Measurements from ENCODE around the gene PPFIA4.

Gene PPFIA4

DNA sequence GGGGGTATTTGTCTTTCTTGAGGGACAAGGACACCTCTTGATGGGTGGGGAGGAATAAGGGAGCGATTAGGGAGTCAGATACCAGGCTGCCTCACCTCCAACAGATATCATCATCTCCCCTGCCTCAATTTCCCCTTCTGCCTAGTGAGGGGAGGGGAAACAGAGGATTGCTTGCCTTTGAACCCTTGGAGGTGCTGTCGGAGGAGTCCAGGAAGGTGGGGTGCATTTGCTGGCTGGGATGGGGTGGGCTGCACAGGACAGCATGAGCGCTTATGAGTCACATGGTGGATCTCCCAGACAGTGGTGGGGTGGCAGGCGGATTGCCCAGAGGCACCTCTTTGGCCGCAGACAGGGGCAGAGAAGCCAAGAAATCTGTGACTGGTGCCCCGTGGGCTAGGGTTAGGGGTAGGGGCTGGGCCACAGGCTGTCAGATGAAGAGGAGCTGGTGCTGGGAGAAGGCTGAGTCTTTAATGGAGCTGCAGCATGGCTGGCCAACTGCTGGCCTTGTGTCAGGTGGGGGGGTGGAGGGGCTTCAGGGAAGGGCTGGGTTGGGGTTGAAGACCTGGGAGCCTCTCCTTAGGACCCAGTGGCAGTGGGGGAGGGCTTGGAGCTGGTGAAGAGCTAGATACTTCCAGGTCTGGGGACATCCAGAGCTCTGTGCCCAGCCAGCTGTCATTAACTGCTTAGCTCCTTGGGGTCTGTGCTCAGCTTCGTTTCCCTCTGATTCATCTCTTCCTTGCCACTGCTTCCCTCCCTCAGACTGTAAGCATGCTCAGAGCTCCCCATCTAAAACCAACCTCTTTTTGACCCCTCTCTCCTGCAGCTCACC, 94.2 kb downstream of the PPFIA4 start:
- H3K27me3 ChIP-seq (ENCODE audit: low read depth, low read length), result peaks cover 81% of the 10 kb centered on the region
- TF ChIP-seq, protein P1, sequence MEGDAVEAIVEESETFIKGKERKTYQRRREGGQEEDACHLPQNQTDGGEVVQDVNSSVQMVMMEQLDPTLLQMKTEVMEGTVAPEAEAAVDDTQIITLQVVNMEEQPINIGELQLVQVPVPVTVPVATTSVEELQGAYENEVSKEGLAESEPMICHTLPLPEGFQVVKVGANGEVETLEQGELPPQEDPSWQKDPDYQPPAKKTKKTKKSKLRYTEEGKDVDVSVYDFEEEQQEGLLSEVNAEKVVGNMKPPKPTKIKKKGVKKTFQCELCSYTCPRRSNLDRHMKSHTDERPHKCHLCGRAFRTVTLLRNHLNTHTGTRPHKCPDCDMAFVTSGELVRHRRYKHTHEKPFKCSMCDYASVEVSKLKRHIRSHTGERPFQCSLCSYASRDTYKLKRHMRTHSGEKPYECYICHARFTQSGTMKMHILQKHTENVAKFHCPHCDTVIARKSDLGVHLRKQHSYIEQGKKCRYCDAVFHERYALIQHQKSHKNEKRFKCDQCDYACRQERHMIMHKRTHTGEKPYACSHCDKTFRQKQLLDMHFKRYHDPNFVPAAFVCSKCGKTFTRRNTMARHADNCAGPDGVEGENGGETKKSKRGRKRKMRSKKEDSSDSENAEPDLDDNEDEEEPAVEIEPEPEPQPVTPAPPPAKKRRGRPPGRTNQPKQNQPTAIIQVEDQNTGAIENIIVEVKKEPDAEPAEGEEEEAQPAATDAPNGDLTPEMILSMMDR (IDR thresholded peaks at IDR 0.05; ENCODE audit: low read depth, low read length), result no peak
- no peak for TF ChIP-seq EZH2phosphoT487 (IDR thresholded peaks at IDR 0.05; ENCODE audit: low read depth)
- H3K4me1 ChIP-seq (ENCODE audit: low read length), result no peaks in the 10 kb centered on the region
- no peaks in the 10 kb centered on the region for H3K9me3 ChIP-seq (ENCODE audit: insufficient read depth, low read length)
- no peak overlapping the region for H3K27ac ChIP-seq (ENCODE audit: low read length)
- H3K79me2 ChIP-seq (ENCODE audit: low read length), result no peaks in the 10 kb centered on the region
- no peaks in the 10 kb centered on the region for H3K36me3 ChIP-seq (replicated peaks; ENCODE audit: low read depth, low read length)
- H3K9ac ChIP-seq (ENCODE audit: low read length), result no peak overlapping the region
- no peak overlapping the region for H3K4me2 ChIP-seq (ENCODE audit: low read length)
- H3K4me3 ChIP-seq (ENCODE audit: low read length), result no peak overlapping the region
- no peak overlapping the region for H2AFZ ChIP-seq (ENCODE audit: low read depth, low read length)
- H4K20me1 ChIP-seq (ENCODE audit: insufficient read depth, low read length), result no peaks in the 10 kb centered on the region

DNA sequence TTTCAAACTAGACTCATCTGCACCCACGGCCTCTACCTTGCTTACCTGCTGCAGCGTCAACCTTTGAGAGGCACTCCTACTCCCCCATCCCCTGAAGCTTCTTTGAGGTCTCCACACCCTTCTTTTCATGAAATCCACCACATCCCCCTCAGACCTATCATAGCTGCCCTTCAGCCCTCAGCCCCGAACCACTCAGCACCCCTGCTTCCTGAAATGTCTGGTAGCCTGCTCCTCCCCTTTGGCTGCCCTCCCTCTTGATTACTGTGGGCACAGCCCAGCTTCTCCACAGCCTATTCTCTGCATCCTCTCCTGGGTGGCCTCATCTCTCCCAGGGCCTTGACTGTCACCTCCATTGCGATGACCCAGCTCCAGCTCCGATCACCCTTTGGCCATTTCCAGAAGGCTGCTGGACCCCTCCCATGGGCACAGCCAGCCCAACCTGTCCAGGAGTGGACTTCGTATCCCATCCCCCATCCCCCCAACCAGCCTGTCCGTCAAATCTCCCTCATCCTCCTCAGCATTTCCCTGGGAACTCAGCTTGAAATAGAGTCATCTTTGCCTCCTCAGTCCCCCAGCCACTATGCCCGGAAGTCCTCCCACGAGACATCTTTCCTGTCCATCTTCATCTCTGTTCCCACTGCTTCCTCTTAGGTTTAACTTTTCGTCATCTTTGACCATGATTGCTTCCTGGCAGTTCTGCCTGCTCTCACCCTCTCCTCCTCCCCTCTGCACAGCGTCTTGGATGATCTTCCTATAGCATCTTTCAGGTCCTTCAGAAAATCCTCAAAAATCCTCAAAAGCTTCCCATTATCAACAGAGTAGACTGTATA, 95.1 kb downstream of the PPFIA4 start:
- Histone ChIP-seq H2AFZ (ENCODE audit: low read depth, low read length) (no peak overlapping the region), H4K20me1 (ENCODE audit: insufficient read depth, low read length) (no peaks in the 10 kb centered on the region), H3K4me2 (ENCODE audit: low read length) (no peak overlapping the region), H3K79me2 (ENCODE audit: low read length) (no peaks in the 10 kb centered on the region), H3K9ac (ENCODE audit: low read length) (no peak overlapping the region), H3K36me3 (replicated peaks; ENCODE audit: low read depth, low read length) (no peaks in the 10 kb centered on the region), H3K9me3 (ENCODE audit: insufficient read depth, low read length) (no peaks in the 10 kb centered on the region), H3K4me3 (ENCODE audit: low read length) (no peak overlapping the region), H3K4me1 (ENCODE audit: low read length) (no peaks in the 10 kb centered on the region), H3K27me3 (ENCODE audit: low read depth, low read length) (peaks cover 78% of the 10 kb centered on the region), H3K27ac (ENCODE audit: low read length) (no peak overlapping the region)
- no peak for TF ChIP-seq EZH2phosphoT487 (IDR thresholded peaks at IDR 0.05; ENCODE audit: low read depth)
- TF ChIP-seq, protein P1 (IDR thresholded peaks at IDR 0.05; ENCODE audit: low read depth, low read length), result no peak

DNA sequence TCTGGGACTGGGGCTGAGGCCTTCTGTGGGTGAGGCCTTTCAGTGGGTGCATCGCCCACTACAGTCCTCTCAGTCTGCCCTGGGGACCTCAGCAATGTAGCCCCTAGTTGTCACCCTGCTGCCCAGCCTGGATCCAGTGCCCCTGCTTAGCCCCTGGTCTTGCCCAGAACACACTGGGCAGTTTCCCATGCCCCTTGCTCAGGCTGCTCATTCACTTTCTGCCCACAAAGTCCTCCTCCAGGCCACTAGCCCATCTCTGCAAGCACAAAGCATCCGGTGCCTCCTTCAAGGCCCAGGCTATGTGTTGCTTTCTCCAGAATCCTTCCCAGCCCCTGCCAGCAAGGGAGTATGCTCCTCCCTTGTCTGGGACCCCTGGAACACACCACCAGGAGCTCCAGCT, 95.9 kb downstream of the PPFIA4 start:
- no peak overlapping the region for H3K27ac ChIP-seq (ENCODE audit: low read length)
- H3K36me3 ChIP-seq (replicated peaks; ENCODE audit: low read depth, low read length), result no peaks in the 10 kb centered on the region
- no peaks in the 10 kb centered on the region for H3K4me1 ChIP-seq (ENCODE audit: low read length)
- H2AFZ ChIP-seq (ENCODE audit: low read depth, low read length), result no peak overlapping the region
- H3K9me3 ChIP-seq (ENCODE audit: insufficient read depth, low read length), result no peaks in the 10 kb centered on the region
- H4K20me1 ChIP-seq (ENCODE audit: insufficient read depth, low read length), result no peaks in the 10 kb centered on the region
- no peak overlapping the region for H3K9ac ChIP-seq (ENCODE audit: low read length)
- no peaks in the 10 kb centered on the region for H3K79me2 ChIP-seq (ENCODE audit: low read length)
- H3K27me3 ChIP-seq (ENCODE audit: low read depth, low read length), result peaks cover 82% of the 10 kb centered on the region
- no peak overlapping the region for H3K4me3 ChIP-seq (ENCODE audit: low read length)
- TF ChIP-seq, protein P1 (IDR thresholded peaks at IDR 0.05; ENCODE audit: low read depth, low read length), result no peak
- TF ChIP-seq EZH2phosphoT487 (IDR thresholded peaks at IDR 0.05; ENCODE audit: low read depth), result no peak
- no peak overlapping the region for H3K4me2 ChIP-seq (ENCODE audit: low read length)

DNA sequence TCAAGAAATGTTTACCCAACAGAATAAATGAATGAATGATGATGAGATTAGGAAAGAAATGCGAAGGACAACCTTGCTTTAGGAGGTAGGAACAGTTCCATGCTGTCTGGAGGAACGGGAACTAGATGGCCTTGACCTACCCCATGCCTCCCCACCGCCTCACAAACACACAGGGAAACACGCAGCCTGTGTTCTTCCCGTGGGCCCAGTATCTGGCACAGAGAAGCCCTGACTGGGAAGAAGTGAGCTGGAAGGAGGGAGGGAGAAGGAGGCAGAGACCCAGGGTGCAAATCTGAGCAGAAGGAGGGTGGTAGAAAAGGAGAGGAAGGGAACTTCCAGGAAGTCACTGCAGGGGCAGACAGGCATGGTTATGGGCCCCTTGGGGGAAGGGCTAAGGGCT, 97.7 kb downstream of the PPFIA4 start:
- H3K27me3 ChIP-seq (ENCODE audit: low read depth, low read length), result peaks cover 67% of the 10 kb centered on the region
- H3K9ac ChIP-seq (ENCODE audit: low read length), result no peak overlapping the region
- no peak overlapping the region for H2AFZ ChIP-seq (ENCODE audit: low read depth, low read length)
- no peak overlapping the region for H3K4me3 ChIP-seq (ENCODE audit: low read length)
- no peak overlapping the region for H3K4me2 ChIP-seq (ENCODE audit: low read length)
- H3K9me3 ChIP-seq (ENCODE audit: insufficient read depth, low read length), result no peaks in the 10 kb centered on the region
- H3K27ac ChIP-seq (ENCODE audit: low read length), result no peak overlapping the region
- H3K4me1 ChIP-seq (ENCODE audit: low read length), result no peaks in the 10 kb centered on the region
- no peaks in the 10 kb centered on the region for H3K79me2 ChIP-seq (ENCODE audit: low read length)
- no peaks in the 10 kb centered on the region for H4K20me1 ChIP-seq (ENCODE audit: insufficient read depth, low read length)
- TF ChIP-seq, protein P1 (IDR thresholded peaks at IDR 0.05; ENCODE audit: low read depth, low read length), result no peak
- H3K36me3 ChIP-seq (replicated peaks; ENCODE audit: low read depth, low read length), result no peaks in the 10 kb centered on the region

Data from OCI-LY3 (cell line).